Prostate gland (tissue), 2 donors: Measurements from ENCODE around the gene LRP2.

Experiments
- CTCF ChIP-seq, 4 experiments: fragments of 200-600 bp in 2 of 4; fragments of 450-650 bp in 2 of 4; sonication (generic) in 2 of 4; IDR thresholded peaks; 1 replicate in 3 of 4; 2 replicates in 1 of 4; pipeline ENCODE4 v1.5.1; 2016 to 2019; ENCODE audit warnings: antibody characterized with exemption in 4 of 4, mild to moderate bottlenecking in 2 of 4, moderate library complexity in 2 of 4
- POLR2A ChIP-seq: fragments of 450-650 bp; IDR thresholded peaks from one replicate; pipeline ENCODE4 v1.6.1; 2016; ENCODE audit warnings: antibody characterized with exemption, mild to moderate bottlenecking
- POLR2AphosphoS5 ChIP-seq: sonication (generic); formaldehyde crosslinking; IDR thresholded peaks from one replicate; pipeline ENCODE4 v1.6.1; 2017; ENCODE audit warnings: antibody characterized with exemption

GRCh38 chr2:169360984-169361705, 1.2 kb downstream of the LRP2 start:
- TF ChIP-seq CTCF (IDR thresholded peaks at IDR 0.05) (no peak), POLR2AphosphoS5 (no peak), POLR2A (no peak)
